NCI-H1417 (cell line): ENCODE data around the gene ORM1.
"Not testable (repeated sequence)": the region's sequence is repeated elsewhere in the genome, so short reads cannot be mapped to it uniquely, and the experiment has no call there.

ENCODE experiments used
- DNase-seq, 3 experiments: peaks; one replicate each; lab custom pipeline; 2025; lab: John Stamatoyannopoulos, UW

The ORM1 gene

GRCh38 chr9:114325684-114326254, 2.9 kb downstream of the ORM1 start:
- not testable (repeated sequence) for DNase-seq

- DNase-seq = no peak
Observed at GRCh38 chr9:114327749-114328148, 4.9 kb downstream of the ORM1 start.

- DNase-seq = not testable (repeated sequence)
Observed at GRCh38 chr9:114328357-114328820, 5.5 kb downstream of the ORM1 start.

- DNase-seq = not testable (repeated sequence)
Observed at GRCh38 chr9:114328937-114329624, 6.2 kb downstream of the ORM1 start.

- not testable (repeated sequence) for DNase-seq
Observed at GRCh38 chr9:114329625-114330022, 6.7 kb downstream of the ORM1 start, which contains the start of gene ORM2. Gene ORM2 (plus strand): TSS chr9:114329869. CDS start chr9:114329905, 36 bp downstream.

- no peak for DNase-seq
Observed at GRCh38 chr9:114330636-114331035, 7.7 kb downstream of the ORM1 start.

GRCh38 chr9:114331229-114332195, 8.6 kb downstream of the ORM1 start:
- not testable (repeated sequence) for DNase-seq

GRCh38 chr9:114332474-114333040, 9.7 kb downstream of the ORM1 start:
- not testable (repeated sequence) for DNase-seq

GRCh38 chr9:114333718-114334117, 10.8 kb downstream of the ORM1 start:
- not testable (repeated sequence) for DNase-seq

GRCh38 chr9:114334490-114334889, 11.6 kb downstream of the ORM1 start:
- no peak for DNase-seq

GRCh38 chr9:114335745-114336144, 12.8 kb downstream of the ORM1 start:
- no peak for DNase-seq

- no peak for DNase-seq
Observed at GRCh38 chr9:114336157-114336556, 13.3 kb downstream of the ORM1 start.

- DNase-seq = no peak
Observed at GRCh38 chr9:114336699-114337395, 13.9 kb downstream of the ORM1 start.

- DNase-seq = no peak
Observed at GRCh38 chr9:114338187-114338586, 15.3 kb downstream of the ORM1 start.

GRCh38 chr9:114339130-114339908, 16.4 kb downstream of the ORM1 start:
- DNase-seq = peak in 1 of 3 experiments; percentile 42

- no peak for DNase-seq
Observed at GRCh38 chr9:114341152-114341830, 18.4 kb downstream of the ORM1 start.

- DNase-seq = no peak
Observed at GRCh38 chr9:114341991-114342390, 19.1 kb downstream of the ORM1 start.

- DNase-seq = no peak
Observed at GRCh38 chr9:114342755-114343440, 20.0 kb downstream of the ORM1 start.

GRCh38 chr9:114343471-114344187, 20.7 kb downstream of the ORM1 start:
- DNase-seq = no peak
